ENCODE measurements around the gene ANKRD44. TPM values are rescaled to one million over a fixed set of nuclear protein-coding genes. Genes with fewer than 3 reads are reported as not detected.
A peak's percentile ranks its signal among the peaks of the same experiment; 100 is the strongest.

Gene ANKRD44
- total RNA-seq, 1 donor from 2014 or later: 3.4 TPM

- H3K4me3 Mint-ChIP-seq: no peak overlapping the region
- H4K20me1 ChIP-seq (ENCODE audit: low read depth): no peaks in the 10 kb centered on the region
- no peak overlapping the region for H3K27ac Mint-ChIP-seq
- peak overlapping the region; percentile 30 for H2AFZ ChIP-seq (replicated peaks)
- H3K9me3 Mint-ChIP-seq: no peaks in the 10 kb centered on the region
- H3K4me1 ChIP-seq: peaks cover 3% of the 10 kb centered on the region
- no peak overlapping the region for H3K4me2 ChIP-seq
- H3K27me3 ChIP-seq: no peaks in the 10 kb centered on the region
- H3K27ac ChIP-seq: no peak overlapping the region
- H3K79me2 ChIP-seq (ENCODE audit: low read depth): no peaks in the 10 kb centered on the region
- H3K36me3 ChIP-seq: no peaks in the 10 kb centered on the region
- no peaks in the 10 kb centered on the region for H3F3A ChIP-seq (ENCODE audit: low read depth)
- H3K27me3 Mint-ChIP-seq (ENCODE audit: insufficient read depth, low read depth): no peaks in the 10 kb centered on the region
- no peak overlapping the region for H3K9ac ChIP-seq
- TF ChIP-seq EZH2phosphoT487 (IDR thresholded peaks at IDR 0.05): no peak
- no peak for TF ChIP-seq EZH2 (IDR thresholded peaks at IDR 0.05)
- TF ChIP-seq CTCF (IDR thresholded peaks at IDR 0.05): no peak
- DNase-seq (ENCODE audit: low spot score): no peak
- H3K4me1 Mint-ChIP-seq: peaks cover 15% of the 10 kb centered on the region
- no peaks in the 10 kb centered on the region for H3K9me3 ChIP-seq (ENCODE audit: low read depth)
- H3K36me3 Mint-ChIP-seq: no peaks in the 10 kb centered on the region
- no peak overlapping the region for H3K4me3 ChIP-seq
Measured at GRCh38 chr2:197107291-197108269, 203.0 kb downstream of the ANKRD44 start.

DNA sequence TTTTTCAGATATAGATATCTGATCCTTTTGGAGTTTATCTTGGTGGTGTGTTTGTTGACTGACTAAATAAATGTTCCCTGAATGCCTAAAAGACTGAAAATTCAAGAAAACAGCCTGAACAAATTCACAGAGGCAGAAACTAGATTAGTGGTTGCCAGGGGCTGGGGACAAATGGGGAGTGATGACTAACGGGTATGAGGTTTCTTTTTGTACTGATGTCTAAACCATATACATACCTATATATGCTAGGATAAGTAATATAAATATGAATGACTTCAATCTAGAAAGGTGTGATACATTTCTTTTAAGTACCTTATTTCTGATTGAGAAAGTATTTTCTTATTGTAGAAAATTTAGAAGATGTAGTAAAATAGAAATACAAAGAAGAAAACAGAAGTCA, 207.2 kb downstream of the ANKRD44 start:
- Histone ChIP-seq H3K36me3 (no peaks in the 10 kb centered on the region), H3K9ac (no peak overlapping the region), H3K27me3 (no peaks in the 10 kb centered on the region), H3K27ac (no peak overlapping the region), H4K20me1 (ENCODE audit: low read depth) (no peaks in the 10 kb centered on the region), H3K79me2 (ENCODE audit: low read depth) (no peaks in the 10 kb centered on the region), H3K9me3 (ENCODE audit: low read depth) (no peaks in the 10 kb centered on the region), H3K4me1 (peaks cover 3% of the 10 kb centered on the region), H3K4me3 (no peak overlapping the region), H3K4me2 (no peak overlapping the region), H3F3A (ENCODE audit: low read depth) (no peaks in the 10 kb centered on the region), H2AFZ (replicated peaks) (no peak overlapping the region)
- Mint-ChIP-seq H3K4me3 (no peak overlapping the region), H3K27me3 (ENCODE audit: insufficient read depth, low read depth) (no peaks in the 10 kb centered on the region), H3K36me3 (no peaks in the 10 kb centered on the region), H3K9me3 (no peaks in the 10 kb centered on the region), H3K4me1 (peaks cover 8% of the 10 kb centered on the region), H3K27ac (no peak overlapping the region)
- TF ChIP-seq EZH2phosphoT487 (IDR thresholded peaks at IDR 0.05) (no peak), EZH2 (IDR thresholded peaks at IDR 0.05) (no peak), CTCF (IDR thresholded peaks at IDR 0.05) (no peak)
- DNase-seq (ENCODE audit: low spot score): no peak

- H3K9ac ChIP-seq: no peak overlapping the region
- no peaks in the 10 kb centered on the region for H3K27me3 ChIP-seq
- H3K9me3 Mint-ChIP-seq: no peaks in the 10 kb centered on the region
- H3K27ac ChIP-seq: no peak overlapping the region
- H3K4me2 ChIP-seq: no peak overlapping the region
- H3K9me3 ChIP-seq (ENCODE audit: low read depth): no peaks in the 10 kb centered on the region
- H3K4me3 ChIP-seq: no peak overlapping the region
- H3K4me1 ChIP-seq: peaks cover 11% of the 10 kb centered on the region
- no peaks in the 10 kb centered on the region for H4K20me1 ChIP-seq (ENCODE audit: low read depth)
- TF ChIP-seq EZH2phosphoT487 (IDR thresholded peaks at IDR 0.05): no peak
- TF ChIP-seq CTCF (IDR thresholded peaks at IDR 0.05): no peak
- no peak for TF ChIP-seq EZH2 (IDR thresholded peaks at IDR 0.05)
- H3K4me3 Mint-ChIP-seq: no peak overlapping the region
- no peaks in the 10 kb centered on the region for H3K27me3 Mint-ChIP-seq (ENCODE audit: insufficient read depth, low read depth)
- H3K36me3 ChIP-seq: no peaks in the 10 kb centered on the region
- peaks cover 6% of the 10 kb centered on the region for H3F3A ChIP-seq (ENCODE audit: low read depth)
- peaks cover 10% of the 10 kb centered on the region for H3K4me1 Mint-ChIP-seq
- H3K36me3 Mint-ChIP-seq: no peaks in the 10 kb centered on the region
- no peaks in the 10 kb centered on the region for H3K79me2 ChIP-seq (ENCODE audit: low read depth)
- DNase-seq (ENCODE audit: low spot score): no peak
- H3K27ac Mint-ChIP-seq: no peak overlapping the region
- H2AFZ ChIP-seq (replicated peaks): no peak overlapping the region
Measured at GRCh38 chr2:197102231-197102630, 208.3 kb downstream of the ANKRD44 start.
